ENCODE measurements around the gene C3orf49.

DNA sequence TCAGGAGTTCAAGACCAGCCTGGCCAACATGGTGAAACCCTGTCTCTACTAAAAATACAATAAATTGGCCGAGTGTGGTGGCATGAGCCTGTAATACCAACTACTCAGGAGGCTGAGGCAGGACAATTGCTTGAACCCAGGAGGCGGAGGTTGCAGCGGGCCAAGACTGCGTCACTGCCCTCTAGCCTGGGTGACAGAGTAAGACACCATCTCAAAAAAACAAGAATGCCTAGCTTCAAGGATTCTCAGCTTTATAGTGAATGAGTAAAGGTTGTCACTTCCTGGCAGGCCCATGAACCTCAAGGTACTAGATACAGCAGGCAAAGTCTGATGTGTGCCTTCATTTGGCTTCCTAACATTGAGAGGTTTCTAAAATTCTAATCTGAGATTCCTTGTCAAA lies 30.1 kb downstream of the C3orf49 start:
- TF ChIP-seq POLR2A (conservative IDR thresholded peaks at IDR 0.05) (no peak), POU5F1 (IDR thresholded peaks at IDR 0.05; ENCODE audit: borderline replicate concordance, low read depth, low read length, partially characterized antibody) (no peak), ZNF263 (CRISPR knock-in tag; IDR thresholded peaks at IDR 0.05; ENCODE audit: borderline replicate concordance) (no peak)
- TF ChIP-seq, protein P1, sequence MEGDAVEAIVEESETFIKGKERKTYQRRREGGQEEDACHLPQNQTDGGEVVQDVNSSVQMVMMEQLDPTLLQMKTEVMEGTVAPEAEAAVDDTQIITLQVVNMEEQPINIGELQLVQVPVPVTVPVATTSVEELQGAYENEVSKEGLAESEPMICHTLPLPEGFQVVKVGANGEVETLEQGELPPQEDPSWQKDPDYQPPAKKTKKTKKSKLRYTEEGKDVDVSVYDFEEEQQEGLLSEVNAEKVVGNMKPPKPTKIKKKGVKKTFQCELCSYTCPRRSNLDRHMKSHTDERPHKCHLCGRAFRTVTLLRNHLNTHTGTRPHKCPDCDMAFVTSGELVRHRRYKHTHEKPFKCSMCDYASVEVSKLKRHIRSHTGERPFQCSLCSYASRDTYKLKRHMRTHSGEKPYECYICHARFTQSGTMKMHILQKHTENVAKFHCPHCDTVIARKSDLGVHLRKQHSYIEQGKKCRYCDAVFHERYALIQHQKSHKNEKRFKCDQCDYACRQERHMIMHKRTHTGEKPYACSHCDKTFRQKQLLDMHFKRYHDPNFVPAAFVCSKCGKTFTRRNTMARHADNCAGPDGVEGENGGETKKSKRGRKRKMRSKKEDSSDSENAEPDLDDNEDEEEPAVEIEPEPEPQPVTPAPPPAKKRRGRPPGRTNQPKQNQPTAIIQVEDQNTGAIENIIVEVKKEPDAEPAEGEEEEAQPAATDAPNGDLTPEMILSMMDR (IDR thresholded peaks at IDR 0.05 in 2 of 3, conservative IDR thresholded peaks at IDR 0.05 in 1 of 3; ENCODE audit: insufficient read depth in 2 of 3, low read depth in 1 of 3, low read length in 3 of 3) = no peak

Measured in K562 (cell line).